Measurements from ENCODE around the gene COQ3.
A peak's percentile ranks its signal among the peaks of the same experiment; 100 is the strongest.

COQ3 gene, protein sequence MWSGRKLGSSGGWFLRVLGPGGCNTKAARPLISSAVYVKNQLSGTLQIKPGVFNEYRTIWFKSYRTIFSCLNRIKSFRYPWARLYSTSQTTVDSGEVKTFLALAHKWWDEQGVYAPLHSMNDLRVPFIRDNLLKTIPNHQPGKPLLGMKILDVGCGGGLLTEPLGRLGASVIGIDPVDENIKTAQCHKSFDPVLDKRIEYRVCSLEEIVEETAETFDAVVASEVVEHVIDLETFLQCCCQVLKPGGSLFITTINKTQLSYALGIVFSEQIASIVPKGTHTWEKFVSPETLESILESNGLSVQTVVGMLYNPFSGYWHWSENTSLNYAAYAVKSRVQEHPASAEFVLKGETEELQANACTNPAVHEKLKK

DNA sequence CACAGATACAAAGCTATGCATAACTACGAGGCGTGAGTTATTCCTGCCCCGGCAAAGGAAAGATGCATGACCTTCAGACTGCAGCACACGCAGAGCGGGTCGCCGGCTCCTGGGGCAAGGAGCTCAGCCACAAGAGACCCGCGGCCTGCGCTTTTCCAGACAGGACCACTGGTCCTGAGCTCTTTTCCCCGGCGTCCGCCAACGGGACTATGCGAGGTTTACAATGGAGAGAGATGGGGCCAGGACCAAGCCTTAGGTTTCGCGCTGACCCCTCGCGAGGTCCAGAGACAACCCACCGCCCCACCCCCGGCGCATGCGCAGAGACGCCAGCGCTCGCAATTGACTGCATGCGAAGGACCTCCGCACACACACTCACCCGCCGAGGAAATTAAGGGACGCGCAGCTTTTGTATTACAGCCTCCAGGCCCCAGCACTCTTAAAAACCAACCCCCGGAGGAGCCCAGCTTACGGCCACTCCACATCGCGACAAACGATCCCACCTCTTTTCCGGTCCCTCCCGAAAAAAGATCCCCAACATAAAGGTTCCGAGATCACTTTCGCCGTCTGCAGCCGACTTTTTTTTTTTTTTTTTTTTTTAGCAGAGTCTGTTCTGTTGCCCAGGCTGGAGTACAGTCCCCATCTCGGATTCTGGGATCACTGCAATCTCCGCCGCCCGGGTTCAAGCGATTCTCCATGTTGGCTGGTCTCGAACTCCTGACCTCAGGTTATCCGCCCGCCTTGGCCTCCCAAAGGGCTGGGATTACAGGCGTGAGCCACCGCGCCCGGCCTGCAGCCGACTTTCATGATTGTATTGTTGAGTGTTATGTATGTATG, at the start of gene COQ3:
Gene COQ3 (minus strand): TSS at position 498 of the 834 bp plus-strand sequence. CDS start 16 bp downstream, at position 482.
- peak; percentile 71 for DNase-seq (ENCODE audit: low spot score)

DNA sequence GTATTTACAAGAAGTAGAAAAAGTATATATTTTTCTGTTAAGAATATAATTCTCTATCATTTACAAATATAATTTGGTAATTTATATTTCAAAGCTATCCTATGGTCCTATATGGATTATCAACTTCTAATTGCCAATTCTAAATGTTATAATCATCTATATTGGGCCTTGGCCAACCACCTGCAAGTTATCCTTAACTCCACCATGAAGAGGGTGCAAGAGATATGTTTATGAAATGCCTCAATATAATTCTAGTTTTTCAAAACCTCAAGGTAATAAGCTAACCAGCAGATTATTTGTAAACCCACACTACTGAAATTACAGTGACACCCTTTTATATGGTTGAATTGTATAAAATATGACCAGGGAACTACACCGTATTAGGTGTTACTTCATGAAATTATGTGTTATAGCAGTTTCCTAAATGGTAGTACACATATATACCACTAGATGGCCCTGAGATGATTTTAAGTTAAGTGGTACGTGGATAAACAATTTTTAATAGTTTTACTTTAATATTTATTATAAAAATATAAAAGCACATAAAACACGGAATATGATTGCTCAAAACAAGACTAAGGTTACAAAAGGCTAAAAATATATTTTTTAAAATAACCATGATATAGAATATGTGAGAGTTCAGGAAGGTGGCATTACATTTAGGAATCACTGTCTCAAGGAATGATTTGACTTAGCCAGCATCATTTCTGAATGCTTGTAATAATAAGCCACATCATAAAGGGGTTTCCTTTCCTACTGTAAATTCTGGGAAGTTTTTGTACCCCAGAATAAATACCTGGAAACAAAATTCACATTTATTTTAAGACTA, 40.9 kb upstream of the COQ3 start:
- DNase-seq (ENCODE audit: low spot score): peak; percentile 46

DNA sequence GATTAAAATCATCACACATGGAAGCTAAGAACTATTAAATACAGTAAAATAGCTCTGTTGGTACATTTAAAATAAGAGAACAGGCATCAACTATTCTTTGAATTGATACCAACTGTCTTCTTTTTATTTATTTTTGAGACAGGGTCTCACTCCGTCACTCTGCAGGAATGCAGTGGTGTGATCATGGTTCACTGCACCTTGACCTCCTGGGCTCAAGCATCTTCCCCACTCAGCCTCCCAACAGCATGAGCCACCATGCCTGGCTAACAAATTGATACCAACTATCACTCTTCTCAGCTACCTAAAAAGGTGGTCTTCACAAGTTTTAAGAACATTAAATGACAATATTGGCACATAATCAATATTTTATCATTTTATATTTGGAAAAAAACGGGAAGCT, 38.9 kb upstream of the COQ3 start:
- DNase-seq (ENCODE audit: low spot score): no peak

DNA sequence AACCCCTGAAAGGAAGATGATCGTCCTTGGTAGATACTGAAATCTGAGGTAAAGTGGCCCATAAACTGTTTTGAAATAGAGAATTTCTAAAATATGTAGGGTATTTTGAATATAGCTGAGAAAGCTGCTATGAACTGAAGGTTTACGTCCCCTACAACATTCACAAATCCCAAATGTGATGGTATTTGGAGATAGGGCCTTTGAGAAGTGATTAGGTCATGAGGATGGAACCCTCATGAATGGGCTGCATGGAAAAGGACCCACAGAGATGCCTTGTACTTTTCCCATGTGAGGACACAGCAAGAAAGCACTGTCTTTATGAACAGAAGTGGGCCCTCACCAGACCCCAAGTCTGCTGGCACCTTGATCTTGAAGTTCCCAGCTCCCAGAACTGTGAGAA, 37.9 kb upstream of the COQ3 start:
- no peak for DNase-seq (ENCODE audit: low spot score)

DNA sequence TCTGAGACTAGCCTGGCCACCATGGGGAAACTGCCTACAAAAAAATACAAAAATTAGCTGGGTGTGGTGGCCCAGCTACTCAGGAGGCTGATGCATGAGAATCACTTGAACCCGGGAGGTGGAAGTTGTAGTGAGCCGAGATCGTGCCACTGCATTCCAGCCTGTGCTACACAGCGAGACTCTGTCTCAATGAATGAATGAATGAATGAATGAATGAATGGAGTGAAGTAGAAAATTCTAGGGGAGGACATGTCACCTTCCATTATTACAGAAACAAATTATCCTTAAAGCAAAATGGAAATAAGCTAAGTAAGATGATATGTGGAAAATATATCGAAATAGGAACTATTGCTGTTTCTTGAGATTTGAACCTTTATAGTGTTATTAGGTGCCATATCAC, 34.0 kb upstream of the COQ3 start:
- DNase-seq (ENCODE audit: low spot score): no peak

DNA sequence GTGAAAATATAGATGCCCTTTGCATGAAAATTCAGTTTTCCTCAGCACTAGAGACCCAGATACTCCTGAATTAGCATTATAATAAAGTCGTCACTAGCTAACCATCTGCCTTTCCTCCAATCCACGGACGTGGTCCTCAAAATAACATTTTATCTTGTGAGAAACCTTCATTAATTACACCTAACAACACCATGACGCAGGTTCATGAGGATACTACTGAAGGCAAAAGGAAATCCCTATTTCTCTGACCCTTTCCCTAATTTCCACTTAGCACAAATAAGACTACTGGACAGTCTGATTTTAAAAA, 32.4 kb upstream of the COQ3 start:
- no peak for DNase-seq (ENCODE audit: low spot score)

DNA sequence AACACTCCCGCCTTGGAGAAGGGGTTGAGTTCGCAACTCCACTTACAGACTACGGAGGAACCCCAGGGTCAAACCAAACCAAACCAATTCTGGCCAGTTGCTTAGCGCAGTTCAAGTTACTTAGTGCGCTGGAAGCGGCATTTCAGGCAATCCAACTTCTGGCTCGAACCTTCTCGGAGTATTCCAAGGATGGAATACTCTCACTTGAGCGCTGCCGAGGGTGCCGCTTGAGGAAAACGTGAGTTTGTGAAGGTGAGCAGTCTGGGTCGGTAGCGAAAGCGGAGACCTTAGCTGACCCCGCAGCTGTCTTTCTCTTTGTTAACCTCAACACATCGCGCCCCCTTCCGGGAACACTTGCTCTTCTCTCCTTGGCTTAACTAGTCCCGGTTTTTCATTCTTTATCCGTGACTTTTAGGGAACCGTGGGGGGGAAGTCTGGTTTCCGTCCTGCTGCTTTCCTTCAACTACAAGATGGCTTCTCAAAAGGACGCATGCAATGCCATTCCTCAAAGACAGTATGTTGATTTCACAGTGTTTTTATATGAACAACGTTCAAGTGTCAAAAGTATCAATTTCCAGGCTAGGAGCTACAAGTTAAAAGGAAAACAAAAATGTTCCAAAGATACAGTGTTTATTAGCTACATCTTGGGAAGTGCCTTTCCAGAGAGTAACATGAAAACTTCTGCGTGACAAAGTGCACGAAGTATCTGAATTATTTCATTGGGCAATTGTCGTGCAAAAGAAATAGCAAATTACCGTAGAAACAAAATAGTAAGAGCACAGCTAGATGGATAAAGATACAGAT, 31.9 kb upstream of the COQ3 start:
- peak; percentile 50 for DNase-seq (ENCODE audit: low spot score)

DNA sequence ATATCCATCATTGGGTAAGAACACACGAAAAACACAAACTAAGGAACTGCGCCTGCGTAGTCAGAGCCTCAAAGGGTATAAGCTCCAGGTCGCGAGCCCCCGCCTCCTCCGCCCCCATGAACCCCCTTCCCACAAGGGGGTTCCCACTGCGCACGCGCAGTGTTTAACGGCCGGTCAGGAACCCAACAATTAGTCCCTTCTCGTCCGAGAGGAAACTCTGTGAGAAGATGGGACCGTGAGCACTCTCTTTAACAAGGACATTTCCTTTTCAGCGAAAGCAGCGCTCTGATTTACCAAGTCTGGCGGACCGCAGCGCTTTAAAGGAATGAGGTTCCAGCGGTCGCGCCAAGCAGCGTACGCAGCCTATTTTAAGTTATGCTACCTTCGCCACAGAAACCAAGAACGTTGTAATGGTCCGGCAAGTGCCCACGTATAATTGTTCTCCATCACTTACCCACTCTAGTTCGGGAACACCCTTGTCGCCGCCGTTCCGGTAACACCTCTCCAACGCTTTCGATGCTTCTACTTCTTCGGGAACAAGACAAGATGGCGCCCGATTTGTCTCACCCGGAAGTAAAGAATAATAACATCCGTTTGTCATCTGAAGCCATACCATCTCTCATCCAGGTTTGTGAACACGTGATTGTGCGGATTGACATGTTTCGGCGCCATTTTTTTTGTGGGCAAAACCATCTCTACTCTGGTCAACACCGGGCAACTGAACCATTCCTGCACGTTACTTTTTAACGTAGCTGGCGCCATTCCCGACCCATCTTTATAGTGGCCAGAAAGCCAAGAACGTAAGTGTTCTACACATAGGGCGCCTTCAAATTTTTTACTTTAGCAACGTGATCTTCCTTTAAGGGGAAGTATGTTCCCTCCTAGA, 31.0 kb upstream of the COQ3 start, which contains the start of gene PNISR:
Gene PNISR (minus strand): TSS at position 548 of the 886 bp plus-strand sequence. CDS start 10,649 bp downstream, outside the sequence.
- DNase-seq (ENCODE audit: low spot score): peak; percentile 95

DNA sequence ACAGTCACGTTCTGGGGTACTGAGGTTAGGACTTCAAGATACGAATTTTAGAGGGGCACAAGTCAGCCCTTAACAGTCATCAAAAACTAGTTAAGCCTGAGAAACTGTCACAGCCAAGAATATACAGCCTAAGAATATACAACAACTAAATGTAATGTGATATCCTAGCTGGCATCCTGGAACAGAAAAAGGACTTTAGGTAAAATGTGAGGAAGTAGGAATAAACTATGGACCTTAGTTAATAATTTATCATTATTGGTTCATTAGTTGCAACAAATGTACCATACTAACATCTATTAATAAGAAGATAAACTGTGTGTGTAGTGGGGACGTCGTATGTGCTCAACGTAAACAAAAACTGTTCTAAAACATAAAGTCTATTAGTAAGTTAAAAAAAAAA, 30.0 kb upstream of the COQ3 start:
- no peak for DNase-seq (ENCODE audit: low spot score)

DNA sequence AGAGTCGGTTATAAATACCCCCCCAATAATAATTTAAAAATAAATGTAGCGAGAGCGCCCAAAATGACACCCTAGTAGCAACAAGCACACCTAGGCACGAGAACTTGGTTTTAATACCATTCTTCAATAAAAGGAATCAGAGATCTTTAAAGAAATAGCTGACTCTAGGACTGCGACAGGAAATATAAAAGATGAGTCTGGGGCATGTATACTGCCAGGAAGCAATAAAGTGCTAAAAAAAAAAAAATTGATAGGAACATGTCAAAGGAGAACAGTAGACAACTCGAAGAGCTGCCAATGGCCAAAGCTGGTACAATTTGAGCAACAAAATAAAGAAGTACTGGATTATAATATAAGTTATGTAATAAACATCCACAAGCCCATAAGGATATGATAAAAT, 28.9 kb upstream of the COQ3 start:
- DNase-seq (ENCODE audit: low spot score): no peak

DNA sequence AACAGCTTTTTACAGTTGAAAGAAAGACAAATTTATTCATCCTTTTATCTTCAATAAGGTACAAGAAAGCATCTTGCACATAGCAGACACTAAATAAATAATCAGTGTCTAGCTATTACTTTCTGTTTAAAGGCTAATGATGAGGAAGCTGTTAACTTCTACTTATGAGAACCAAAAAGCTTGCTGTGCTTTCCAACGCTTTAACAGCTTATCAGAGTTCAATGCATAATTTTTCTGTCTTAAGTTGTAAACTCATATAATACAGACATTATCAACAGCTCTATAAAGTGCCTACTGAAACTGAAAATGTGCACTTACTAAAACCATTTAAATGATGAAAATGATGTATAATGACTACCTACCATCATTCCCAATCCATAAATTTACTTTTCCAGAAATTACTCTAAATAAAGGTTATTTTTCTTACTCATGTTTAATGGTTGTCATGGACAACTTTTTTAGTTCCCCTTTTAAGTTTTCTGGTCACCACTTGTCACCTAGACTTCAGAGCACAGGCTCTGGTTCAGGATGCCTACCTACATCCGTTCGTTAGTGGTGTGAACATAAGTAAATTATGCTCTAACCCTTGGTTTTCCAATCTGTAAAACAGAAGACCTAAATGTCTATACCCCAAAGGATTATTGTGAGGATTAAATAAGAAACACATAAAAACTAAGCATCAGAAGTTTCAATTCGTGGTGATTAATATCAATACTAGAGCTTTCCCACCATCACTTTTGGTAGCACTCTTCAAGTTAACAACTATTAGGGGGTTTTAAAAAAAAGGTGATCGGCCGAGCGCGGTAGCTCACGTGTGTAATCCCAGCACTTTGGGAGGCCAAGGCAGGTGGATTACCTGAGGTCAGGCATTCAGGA, 23.1 kb upstream of the COQ3 start:
- no peak for DNase-seq (ENCODE audit: low spot score)

DNA sequence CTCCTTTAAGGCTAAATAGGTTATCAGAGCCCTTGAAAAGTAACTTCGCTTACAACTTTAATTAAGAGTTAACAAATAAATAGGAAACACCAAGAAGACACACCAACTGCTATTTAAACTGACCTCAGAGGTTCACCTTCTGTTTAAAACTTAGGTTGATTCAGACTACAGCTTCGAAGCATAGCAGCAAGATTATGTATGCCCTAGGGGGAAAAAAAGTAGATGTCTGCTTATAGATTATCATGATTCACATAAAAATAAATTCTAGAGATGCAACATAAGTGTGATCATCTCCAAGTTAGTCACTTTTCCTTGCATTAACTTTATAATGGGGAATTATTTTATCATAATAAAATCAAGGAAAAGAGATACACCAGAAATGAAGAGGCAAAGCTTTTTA, 22.2 kb upstream of the COQ3 start:
- DNase-seq (ENCODE audit: low spot score): no peak

DNA sequence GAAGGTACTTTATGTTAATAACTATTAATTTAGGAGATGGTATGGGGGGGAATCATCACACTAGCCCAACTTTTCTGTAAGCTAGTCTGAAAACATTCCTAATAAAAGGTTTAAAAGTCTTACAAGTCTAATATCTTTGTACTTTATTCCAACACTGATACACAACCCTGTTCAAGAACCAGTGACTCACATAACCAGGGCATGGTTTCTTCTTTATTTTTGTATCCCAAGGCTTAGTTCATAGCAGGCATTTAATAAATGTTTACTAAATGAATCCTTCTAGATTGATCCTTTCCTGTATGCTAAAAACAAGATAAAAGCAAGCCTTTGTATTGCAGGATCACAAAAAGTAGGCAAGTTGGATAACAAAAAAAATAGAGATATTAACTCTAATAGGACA, 21.5 kb upstream of the COQ3 start:
- DNase-seq (ENCODE audit: low spot score): no peak

DNA sequence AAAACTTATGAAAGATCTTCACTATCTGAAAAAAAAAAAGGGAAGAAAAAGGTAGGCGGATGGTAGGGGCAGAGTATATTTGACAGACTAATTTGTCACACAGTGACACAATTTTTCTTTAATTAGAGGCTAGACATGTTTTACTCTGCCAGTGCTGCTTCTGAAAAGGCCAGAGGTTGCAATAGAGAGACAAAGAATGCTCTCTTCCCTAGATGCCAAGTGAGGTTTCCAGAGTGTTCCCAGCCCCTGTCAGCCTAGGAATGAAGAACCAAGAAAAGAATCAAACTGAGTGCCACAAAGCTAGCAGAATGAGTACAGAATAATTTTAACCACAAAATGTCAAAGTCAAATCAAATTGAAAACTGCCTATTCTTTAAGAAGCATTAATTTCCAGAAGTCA, 18.1 kb upstream of the COQ3 start:
- DNase-seq (ENCODE audit: low spot score): no peak

DNA sequence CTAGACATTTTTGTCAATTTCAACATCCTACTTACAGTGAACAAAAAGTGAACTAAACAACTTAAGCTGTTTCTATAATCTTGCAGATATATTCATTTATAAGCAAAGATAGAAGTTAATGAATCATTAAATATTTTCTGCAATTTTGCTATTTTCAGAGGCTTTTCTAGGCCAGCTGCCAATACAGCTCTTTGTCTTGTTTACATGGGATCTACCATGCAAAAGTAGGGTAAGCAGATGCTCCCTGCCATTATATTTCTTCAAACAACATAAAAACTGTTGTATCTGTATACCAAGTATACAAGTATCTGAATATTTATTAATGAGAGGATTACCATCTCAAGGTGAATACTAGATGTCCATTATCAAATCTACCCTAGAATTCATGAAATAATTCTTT, 15.7 kb upstream of the COQ3 start:
- no peak for DNase-seq (ENCODE audit: low spot score)

DNA sequence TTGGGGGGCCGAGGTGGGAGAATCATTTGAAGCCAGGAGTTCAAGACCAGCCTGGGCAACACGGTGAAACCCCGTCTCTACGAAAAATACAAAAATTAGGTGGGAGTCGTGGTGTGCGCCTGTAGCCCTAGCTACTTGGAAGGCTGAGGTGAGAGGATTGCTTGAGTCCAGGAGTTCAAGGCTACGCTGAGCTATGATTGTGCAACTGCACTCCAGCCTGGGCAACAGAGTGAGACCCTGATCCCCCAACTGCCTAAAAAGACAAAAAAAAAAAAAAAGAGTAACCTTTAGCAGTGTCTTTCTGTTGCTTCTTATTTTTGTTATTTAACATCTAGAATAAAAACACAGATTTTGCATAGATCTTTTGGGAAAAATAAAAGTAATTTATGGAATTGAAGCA, 13.1 kb upstream of the COQ3 start:
- DNase-seq (ENCODE audit: low spot score): no peak

DNA sequence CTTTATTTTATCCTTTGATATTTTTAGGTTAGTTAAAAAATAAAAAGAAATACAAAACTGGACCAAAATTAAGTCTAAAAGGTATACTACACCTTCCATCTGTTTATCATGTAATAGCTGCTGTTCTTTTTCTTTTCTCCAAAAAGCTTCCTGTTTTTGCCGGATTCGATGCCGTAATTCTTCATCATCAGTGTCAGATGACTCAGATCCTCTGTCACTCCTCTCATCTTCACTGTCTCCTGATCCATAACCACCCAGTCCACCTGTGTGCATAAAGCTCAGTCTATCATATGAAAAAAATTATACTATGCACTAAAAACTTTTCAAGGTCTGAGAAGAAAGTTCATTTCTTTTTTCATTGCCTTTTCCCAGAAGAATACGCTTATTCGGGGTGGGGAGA, 8.5 kb upstream of the COQ3 start:
- DNase-seq (ENCODE audit: low spot score): no peak

DNA sequence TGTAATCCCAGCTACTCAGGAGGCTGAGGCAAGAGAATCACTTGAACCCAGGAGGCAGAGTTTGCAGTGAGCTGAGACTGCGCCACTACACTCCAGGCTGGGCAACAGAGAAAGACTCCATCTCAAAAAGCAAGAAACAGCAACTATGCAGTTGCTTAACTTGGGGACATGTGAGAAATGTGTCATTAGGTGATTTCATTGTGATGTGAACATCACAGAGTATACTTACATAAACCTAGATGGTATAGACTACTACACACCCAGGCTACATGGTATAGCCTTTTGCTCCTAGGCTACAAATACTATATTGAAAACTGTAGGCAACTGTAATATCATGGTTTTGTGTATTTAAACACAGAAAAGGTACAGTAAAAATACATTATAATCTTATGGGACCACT, 3.3 kb upstream of the COQ3 start:
- DNase-seq (ENCODE audit: low spot score): no peak

DNA sequence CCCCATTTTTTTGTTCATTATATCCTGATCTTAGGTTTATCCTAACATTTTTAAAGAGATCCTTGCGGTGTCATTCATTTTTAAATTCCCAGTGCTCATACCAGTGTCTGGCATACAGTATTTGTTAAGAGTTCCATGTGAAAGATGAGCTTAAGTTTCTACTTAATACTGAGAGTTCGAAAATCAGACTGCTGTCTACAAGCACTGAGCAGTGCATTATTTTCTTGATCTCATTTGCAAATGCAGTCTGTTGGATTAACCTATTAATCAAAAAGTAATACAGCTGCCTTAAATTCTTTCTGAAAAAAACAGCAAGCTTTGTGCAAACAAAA, 663 bp downstream of the COQ3 start:
- no peak for DNase-seq (ENCODE audit: low spot score)

DNA sequence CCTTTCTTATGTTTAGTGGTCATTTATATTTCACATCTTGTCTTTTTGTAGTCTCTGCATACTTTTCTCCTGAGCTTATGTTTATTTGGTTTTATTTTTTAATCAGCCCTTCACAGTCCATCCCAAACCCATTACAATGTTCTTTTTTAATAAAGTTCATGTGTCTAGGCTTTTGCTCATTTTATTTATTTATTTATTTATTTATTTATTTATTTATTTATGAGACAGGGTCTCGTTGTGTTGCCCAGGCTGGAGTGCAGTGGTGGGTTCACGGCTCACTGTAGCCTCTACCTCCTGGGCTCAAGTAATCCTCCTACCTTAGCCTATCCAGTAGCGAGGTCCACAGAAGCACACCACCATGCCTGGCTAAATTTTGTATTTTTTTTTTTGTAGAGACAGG, 3.1 kb downstream of the COQ3 start:
- no peak for DNase-seq (ENCODE audit: low spot score)
